ENCODE data around the gene ZNF575.

GRCh38 chr19:43489979-43490599, 42.9 kb upstream of the ZNF575 start:
- TF ChIP-seq CTCF (IDR thresholded peaks at IDR 0.05) (no peak), POLR2A (IDR thresholded peaks at IDR 0.05) (no peak)
